SK-N-SH (cell line): ENCODE results near the gene FOXP1.

ENCODE experiments used
- EZH2phosphoT487 ChIP-seq: fragments of 200-600 bp; sonication (generic); IDR thresholded peaks from 2 replicates; pipeline ENCODE4 v1.6.1; 2017; ENCODE audit warnings: low read depth, mixed run types, mild to moderate bottlenecking, antibody characterized with exemption, moderate library complexity, borderline replicate concordance
- GATA2 ChIP-seq: sonication (generic); formaldehyde crosslinking; IDR thresholded peaks from 2 replicates; pipeline ENCODE4 v1.5.0; 2020; ENCODE audit warnings: mild to moderate bottlenecking, missing genetic modification reagents
- JUND ChIP-seq: IDR thresholded peaks from 2 replicates; pipeline ENCODE4 v1.4.0; 2012
- MXI1 ChIP-seq: IDR thresholded peaks from 2 replicates; pipeline ENCODE4 v1.6.1; 2012; ENCODE audit warnings: mild to moderate bottlenecking, low read depth, low read length, improper control_type of control experiment
- NFIC ChIP-seq: IDR thresholded peaks from 2 replicates; pipeline ENCODE4 v1.4.0; 2012; ENCODE audit warnings: borderline replicate concordance
- PBX3 ChIP-seq: IDR thresholded peaks from 2 replicates; pipeline ENCODE4; 2012
- POLR2AphosphoS5 ChIP-seq: IDR thresholded peaks from 2 replicates; pipeline ENCODE4 v1.6.1; 2012; ENCODE audit warnings: low read depth, low read length
- REST ChIP-seq: IDR thresholded peaks from 2 replicates; pipeline ENCODE4 v1.6.1; 2012; ENCODE audit warnings: mild to moderate bottlenecking, low read depth, low read length, moderate library complexity
- RFX5 ChIP-seq: IDR thresholded peaks from 2 replicates; pipeline ENCODE4 v1.6.1; 2012; ENCODE audit warnings: mild to moderate bottlenecking, improper control_type of control experiment, low read length
- SIN3A ChIP-seq: IDR thresholded peaks from 2 replicates; pipeline ENCODE4 v1.6.1; 2012; ENCODE audit warnings: low read depth, mild to moderate bottlenecking, low read length, moderate library complexity, borderline replicate concordance
- TAF1 ChIP-seq: IDR thresholded peaks from 2 replicates; pipeline ENCODE4 v1.6.1; 2012; ENCODE audit warnings: low read depth, mild to moderate bottlenecking, low read length, moderate library complexity, borderline replicate concordance
- TF ChIP-seq, protein P1 (sequence below): fragments of 200-600 bp; sonication (generic); IDR thresholded peaks from 2 replicates; pipeline ENCODE4 v1.6.1; 2017; ENCODE audit warnings: antibody characterized with exemption, mild to moderate bottlenecking, moderate library complexity
- TF ChIP-seq, protein P2 (sequence below): IDR thresholded peaks from 2 replicates; pipeline ENCODE4 v1.4.0; 2012; ENCODE audit warnings: low read depth

- TF ChIP-seq, protein P1, sequence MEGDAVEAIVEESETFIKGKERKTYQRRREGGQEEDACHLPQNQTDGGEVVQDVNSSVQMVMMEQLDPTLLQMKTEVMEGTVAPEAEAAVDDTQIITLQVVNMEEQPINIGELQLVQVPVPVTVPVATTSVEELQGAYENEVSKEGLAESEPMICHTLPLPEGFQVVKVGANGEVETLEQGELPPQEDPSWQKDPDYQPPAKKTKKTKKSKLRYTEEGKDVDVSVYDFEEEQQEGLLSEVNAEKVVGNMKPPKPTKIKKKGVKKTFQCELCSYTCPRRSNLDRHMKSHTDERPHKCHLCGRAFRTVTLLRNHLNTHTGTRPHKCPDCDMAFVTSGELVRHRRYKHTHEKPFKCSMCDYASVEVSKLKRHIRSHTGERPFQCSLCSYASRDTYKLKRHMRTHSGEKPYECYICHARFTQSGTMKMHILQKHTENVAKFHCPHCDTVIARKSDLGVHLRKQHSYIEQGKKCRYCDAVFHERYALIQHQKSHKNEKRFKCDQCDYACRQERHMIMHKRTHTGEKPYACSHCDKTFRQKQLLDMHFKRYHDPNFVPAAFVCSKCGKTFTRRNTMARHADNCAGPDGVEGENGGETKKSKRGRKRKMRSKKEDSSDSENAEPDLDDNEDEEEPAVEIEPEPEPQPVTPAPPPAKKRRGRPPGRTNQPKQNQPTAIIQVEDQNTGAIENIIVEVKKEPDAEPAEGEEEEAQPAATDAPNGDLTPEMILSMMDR: no peak
- TF ChIP-seq, protein P2, sequence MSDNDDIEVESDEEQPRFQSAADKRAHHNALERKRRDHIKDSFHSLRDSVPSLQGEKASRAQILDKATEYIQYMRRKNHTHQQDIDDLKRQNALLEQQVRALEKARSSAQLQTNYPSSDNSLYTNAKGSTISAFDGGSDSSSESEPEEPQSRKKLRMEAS: no peak
- no peak for TF ChIP-seq MXI1
- no peak for TF ChIP-seq REST
- no peak for TF ChIP-seq JUND
- no peak for TF ChIP-seq POLR2AphosphoS5
- no peak for TF ChIP-seq RFX5
- no peak for TF ChIP-seq NFIC
- TF ChIP-seq PBX3: no peak
- TF ChIP-seq EZH2phosphoT487: no peak
- TF ChIP-seq TAF1: no peak
- TF ChIP-seq SIN3A: no peak
- no peak for TF ChIP-seq GATA2 (CRISPR knock-in tag)
These were observed 4.1 kb downstream of the FOXP1 start for GRCh38 chr3:71579326-71579934.
